RWPE2 (cell line): ENCODE results near the gene TTLL9.

Source experiments
- ATAC-seq: fragments of 200-7000 bp; cut with Tn5 transposase; 3 replicates; pipeline ENCODE4 v1.9.1; 2021; ENCODE audit warnings: low read depth
- DNase-seq: peaks from one replicate; pipeline ENCODE4 v3.0.0-alpha.2; 2020; ENCODE audit warnings: low spot score
- H3K27ac ChIP-seq: fragments of 450-650 bp; 2 replicates; pipeline ENCODE4 v1.5.1; 2017; ENCODE audit warnings: mild to moderate bottlenecking; ENCODE audit not compliant: poor library complexity, severe bottlenecking
- H3K27me3 ChIP-seq: fragments of 250-450 bp; sonication (Bioruptor Pico); 2 replicates; pipeline ENCODE4 v1.5.1; 2021; ENCODE audit warnings: mild to moderate bottlenecking, moderate library complexity; ENCODE audit not compliant: insufficient read depth, poor library complexity, severe bottlenecking
- H3K36me3 ChIP-seq: fragments of 250-450 bp; sonication (Bioruptor Pico); 2 replicates; pipeline ENCODE4 v1.5.1; 2020; ENCODE audit warnings: low read depth, mild to moderate bottlenecking, moderate library complexity
- H3K4me1 ChIP-seq: fragments of 250-450 bp; sonication (Bioruptor Pico); 2 replicates; pipeline ENCODE4 v1.5.1; 2021; ENCODE audit warnings: mild to moderate bottlenecking, moderate library complexity; ENCODE audit not compliant: insufficient read depth, poor library complexity, severe bottlenecking
- H3K4me3 ChIP-seq: fragments of 250-450 bp; sonication (Bioruptor Pico); 2 replicates; pipeline ENCODE4 v1.5.1; 2021; ENCODE audit warnings: mild to moderate bottlenecking, moderate library complexity; ENCODE audit not compliant: severe bottlenecking
- H3K9me3 ChIP-seq: fragments of 250-450 bp; sonication (Bioruptor Pico); 2 replicates; pipeline ENCODE4 v1.5.1; 2021; ENCODE audit warnings: mild to moderate bottlenecking, moderate library complexity; ENCODE audit not compliant: severe bottlenecking
- TF ChIP-seq, protein P1 (sequence below): fragments of 450-650 bp; IDR thresholded peaks from one replicate; pipeline ENCODE4 v1.5.1; 2017; ENCODE audit warnings: mild to moderate bottlenecking, moderate library complexity; ENCODE audit not compliant: poor library complexity, severe bottlenecking

TTLL9 gene

DNA sequence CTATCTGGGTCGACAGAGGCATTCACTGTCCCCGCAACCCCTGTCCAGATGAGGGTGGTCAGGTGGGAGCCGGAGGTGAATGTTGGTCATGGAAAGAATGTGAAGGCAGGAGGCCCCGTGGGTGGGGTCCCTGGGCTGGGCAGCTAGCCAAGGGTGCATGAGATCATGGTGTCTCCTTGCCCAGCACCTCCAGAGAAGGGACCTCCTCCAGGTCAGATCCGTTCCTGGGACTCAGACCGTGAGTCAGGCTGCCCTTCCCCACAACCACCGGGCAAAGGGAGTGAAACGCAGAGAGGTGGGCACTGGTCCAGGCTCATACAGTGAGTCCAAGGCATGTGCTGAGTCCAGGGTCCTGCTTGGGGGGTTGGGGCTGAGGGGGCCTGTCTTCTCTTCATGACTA, 28.5 kb upstream of the TTLL9 start:
- TF ChIP-seq, protein P1, sequence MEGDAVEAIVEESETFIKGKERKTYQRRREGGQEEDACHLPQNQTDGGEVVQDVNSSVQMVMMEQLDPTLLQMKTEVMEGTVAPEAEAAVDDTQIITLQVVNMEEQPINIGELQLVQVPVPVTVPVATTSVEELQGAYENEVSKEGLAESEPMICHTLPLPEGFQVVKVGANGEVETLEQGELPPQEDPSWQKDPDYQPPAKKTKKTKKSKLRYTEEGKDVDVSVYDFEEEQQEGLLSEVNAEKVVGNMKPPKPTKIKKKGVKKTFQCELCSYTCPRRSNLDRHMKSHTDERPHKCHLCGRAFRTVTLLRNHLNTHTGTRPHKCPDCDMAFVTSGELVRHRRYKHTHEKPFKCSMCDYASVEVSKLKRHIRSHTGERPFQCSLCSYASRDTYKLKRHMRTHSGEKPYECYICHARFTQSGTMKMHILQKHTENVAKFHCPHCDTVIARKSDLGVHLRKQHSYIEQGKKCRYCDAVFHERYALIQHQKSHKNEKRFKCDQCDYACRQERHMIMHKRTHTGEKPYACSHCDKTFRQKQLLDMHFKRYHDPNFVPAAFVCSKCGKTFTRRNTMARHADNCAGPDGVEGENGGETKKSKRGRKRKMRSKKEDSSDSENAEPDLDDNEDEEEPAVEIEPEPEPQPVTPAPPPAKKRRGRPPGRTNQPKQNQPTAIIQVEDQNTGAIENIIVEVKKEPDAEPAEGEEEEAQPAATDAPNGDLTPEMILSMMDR = no peak
- Histone ChIP-seq H3K27ac (peak overlapping the region; percentile 36), H3K36me3 (no peaks in the 10 kb centered on the region), H3K4me3 (no peak overlapping the region), H3K27me3 (no peaks in the 10 kb centered on the region), H3K9me3 (no peaks in the 10 kb centered on the region), H3K4me1 (peaks cover 31% of the 10 kb centered on the region)
- DNase-seq = peak; percentile 96
- ATAC-seq = peak; percentile 75

DNA sequence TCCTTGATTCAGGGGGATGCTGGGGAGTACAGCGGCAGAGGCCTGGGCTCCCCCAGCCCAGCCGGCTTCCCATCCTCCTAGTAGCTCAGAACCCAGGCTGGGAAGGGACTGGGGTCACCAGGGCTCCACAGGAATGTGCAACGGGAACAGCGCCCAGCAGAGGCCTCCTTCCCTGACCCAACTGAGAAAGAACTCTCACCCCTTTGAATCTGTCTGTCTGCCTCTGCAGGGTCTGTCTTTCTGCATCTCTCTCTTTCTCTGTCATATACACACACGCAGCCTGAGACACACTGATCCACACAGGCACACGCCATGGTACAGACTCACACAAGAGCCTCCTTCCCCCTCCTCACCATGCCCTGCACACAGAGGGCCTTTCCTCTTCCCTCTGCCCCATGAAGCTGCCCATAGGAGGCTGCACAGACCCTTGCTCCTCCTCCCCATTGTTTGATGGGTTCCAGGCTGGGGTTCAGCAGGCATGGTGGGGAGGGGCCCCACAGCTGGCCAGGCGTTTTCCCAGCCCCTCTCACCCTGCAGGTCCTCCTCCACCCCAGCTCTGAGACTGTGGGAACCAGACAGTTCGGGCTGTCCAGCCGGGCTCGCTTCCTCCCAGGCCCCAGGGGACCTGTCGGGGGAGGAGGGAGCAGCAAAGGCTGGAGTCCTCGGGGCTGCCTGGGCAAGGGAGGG, 27.8 kb upstream of the TTLL9 start:
- ATAC-seq (peak; percentile 7), DNase-seq (peak; percentile 83)
- Histone ChIP-seq H3K4me1 (peaks cover 24% of the 10 kb centered on the region), H3K27me3 (no peaks in the 10 kb centered on the region), H3K9me3 (no peaks in the 10 kb centered on the region), H3K4me3 (no peak overlapping the region), H3K27ac (peak overlapping the region; percentile 36), H3K36me3 (no peaks in the 10 kb centered on the region)
- TF ChIP-seq, protein P1 = no peak

DNA sequence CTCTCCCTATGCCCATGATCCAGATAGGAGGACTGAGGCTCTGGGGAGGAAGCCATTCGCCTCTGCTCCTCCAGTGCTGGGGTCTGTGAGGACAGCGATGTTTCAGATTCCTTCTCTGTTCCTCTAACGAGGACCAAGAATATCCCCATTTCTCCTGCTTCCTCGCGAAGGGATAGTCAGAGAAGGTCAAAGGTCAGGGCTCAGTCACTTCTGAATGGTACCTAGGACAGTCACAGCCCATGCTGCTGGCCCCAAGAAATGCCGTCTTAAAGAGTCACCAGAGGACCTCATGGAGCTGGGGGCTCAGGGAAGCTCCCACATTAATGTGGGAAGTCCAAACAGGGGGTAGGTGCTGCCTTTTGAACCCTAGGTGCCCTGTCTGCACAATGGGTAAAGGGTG, 27.1 kb upstream of the TTLL9 start:
- TF ChIP-seq, protein P1 = no peak
- H3K27me3 ChIP-seq = no peaks in the 10 kb centered on the region
- no peaks in the 10 kb centered on the region for H3K36me3 ChIP-seq
- no peak overlapping the region for H3K27ac ChIP-seq
- H3K4me3 ChIP-seq = no peak overlapping the region
- no peaks in the 10 kb centered on the region for H3K9me3 ChIP-seq
- ATAC-seq (no peak), DNase-seq (no peak)
- peaks cover 18% of the 10 kb centered on the region for H3K4me1 ChIP-seq

DNA sequence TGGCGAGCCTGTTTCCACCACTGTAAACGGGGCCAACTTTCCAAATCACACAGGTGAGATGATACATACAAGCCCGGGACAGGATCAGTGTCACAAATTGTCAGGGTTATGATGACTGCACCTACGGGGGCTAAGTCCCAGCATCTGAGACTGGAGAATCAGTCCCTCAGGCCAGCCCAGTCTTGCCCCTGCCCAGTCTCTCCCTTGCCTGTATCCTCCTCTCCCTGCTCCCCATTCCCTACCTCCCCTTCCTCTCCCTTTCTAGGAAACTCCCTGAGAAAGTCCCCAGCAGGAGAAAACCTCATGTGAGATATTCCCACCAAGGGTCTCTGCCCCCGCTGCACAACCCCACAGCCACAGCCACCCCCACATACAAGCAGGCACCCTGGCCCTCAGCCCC, 26.6 kb upstream of the TTLL9 start:
- H3K4me3 ChIP-seq = no peak overlapping the region
- TF ChIP-seq, protein P1 = no peak

DNA sequence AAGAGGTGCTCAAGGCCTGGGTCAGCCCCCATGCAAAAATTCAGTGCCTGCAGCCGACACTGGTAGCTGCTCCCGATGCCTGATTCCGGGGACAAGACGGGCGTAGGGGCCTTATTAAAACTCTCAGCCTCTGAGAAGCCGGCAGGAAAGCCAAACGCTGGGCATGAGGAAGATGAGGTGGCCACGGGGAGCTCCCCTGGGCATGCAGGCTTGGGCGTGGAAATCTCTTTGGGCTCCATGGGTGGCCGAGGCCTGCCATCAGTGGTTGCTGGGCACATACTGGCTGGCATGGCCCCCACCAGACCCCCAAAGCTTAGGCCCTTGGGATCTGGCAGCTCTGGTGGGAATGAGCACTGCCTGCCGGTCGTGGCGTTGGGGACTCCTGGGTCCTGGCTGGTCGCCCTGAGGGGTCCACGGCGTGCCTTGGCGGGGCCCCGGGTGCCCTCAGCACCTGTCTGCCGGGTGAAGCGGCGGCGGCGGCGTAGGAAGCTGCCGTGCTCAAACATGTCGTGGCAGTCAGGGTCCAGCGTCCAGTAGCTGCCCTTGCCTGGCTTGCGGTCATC, 25.6 kb upstream of the TTLL9 start:
- DNase-seq (peak; percentile 85), ATAC-seq (no peak)
- H3K4me3 ChIP-seq = no peak overlapping the region
- no peaks in the 10 kb centered on the region for H3K9me3 ChIP-seq
- TF ChIP-seq, protein P1 = no peak
- no peak overlapping the region for H3K27ac ChIP-seq
- H3K36me3 ChIP-seq = no peaks in the 10 kb centered on the region
- peaks cover 15% of the 10 kb centered on the region for H3K4me1 ChIP-seq
- peaks cover 10% of the 10 kb centered on the region for H3K27me3 ChIP-seq

More for the DNA sequence above, 26.6 kb upstream of the TTLL9 start:
- no peaks in the 10 kb centered on the region for H3K36me3 ChIP-seq
- H3K27ac ChIP-seq = no peak overlapping the region
- ATAC-seq (no peak), DNase-seq (no peak)
- peaks cover under 1% of the 10 kb centered on the region for H3K27me3 ChIP-seq
- no peaks in the 10 kb centered on the region for H3K9me3 ChIP-seq
- peaks cover 15% of the 10 kb centered on the region for H3K4me1 ChIP-seq
